ENCODE results near the gene PRKG1. TPM values are rescaled to one million over a fixed set of nuclear protein-coding genes. Genes with fewer than 3 reads are reported as not detected.

The PRKG1 gene
- total and polyA plus RNA-seq, 2 donors (not counting 1 experiment from before 2014, with no cell fraction given): not detected

DNA sequence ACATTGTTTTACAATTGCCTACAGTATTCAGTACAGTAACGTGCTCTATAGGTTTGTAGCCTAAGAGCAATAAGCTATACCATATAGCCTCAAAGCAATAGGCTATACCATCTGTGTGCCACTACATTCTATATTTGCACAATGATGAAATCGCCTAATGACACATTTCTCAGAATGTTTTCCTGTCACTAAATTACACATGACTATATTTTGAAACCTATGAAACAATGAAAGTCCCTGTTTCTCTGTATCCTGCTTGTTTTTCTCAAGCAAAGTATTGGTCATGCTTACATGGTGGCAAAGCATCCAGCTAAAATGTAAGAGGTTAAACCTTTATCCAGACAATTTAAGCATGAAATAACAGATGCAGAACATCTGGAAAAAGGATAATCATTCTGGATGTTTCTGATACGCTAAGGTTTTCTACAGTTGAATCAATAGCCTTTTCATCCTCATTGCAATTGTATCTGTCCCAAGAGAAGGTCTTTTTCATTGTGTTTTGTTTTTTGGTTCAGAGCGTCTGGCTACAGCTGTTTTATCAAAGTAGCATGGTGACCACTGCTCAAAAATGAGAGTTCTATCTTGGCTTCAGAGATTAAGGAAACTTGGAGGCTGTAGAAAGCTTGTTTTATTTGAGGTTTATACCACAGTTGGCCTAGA lies 543.4 kb downstream of the PRKG1 start:
- H3K4me1 ChIP-seq (ENCODE audit: control insufficient read depth in 2 of 2, insufficient read depth in 2 of 2, low read length in 2 of 2): no peaks in the 10 kb centered on the region
- ChIA-PET CTCF (no interaction called here), POLR2A (no interaction called here)
- no peaks in the 10 kb centered on the region for H3K27me3 ChIP-seq (replicated peaks in 1 of 4; ENCODE audit: control extremely low read depth in 1 of 4, control insufficient read depth in 3 of 4, insufficient read depth in 4 of 4, low read length in 3 of 4)
- no peak overlapping the region for H3K27ac Mint-ChIP-seq
- H3K27me3 Mint-ChIP-seq: no peaks in the 10 kb centered on the region
- H3K36me3 ChIP-seq (replicated peaks in 1 of 2; ENCODE audit: control extremely low read depth in 1 of 2, control insufficient read depth in 1 of 2, extremely low read depth in 1 of 2, insufficient read depth in 2 of 2, low read length in 1 of 2): no peaks in the 10 kb centered on the region
- peaks cover 5% of the 10 kb centered on the region for H3K9me3 Mint-ChIP-seq (ENCODE audit: insufficient read depth)
- DNase-seq: no peak
- no peaks in the 10 kb centered on the region for H3K79me2 ChIP-seq (ENCODE audit: control insufficient read depth, insufficient read depth, low read length)
- H3K4me2 ChIP-seq (replicated peaks; ENCODE audit: low read depth, low read length, poor library complexity, severe bottlenecking): no peak overlapping the region
- TF ChIP-seq CTCF (IDR thresholded peaks at IDR 0.05): no peak
- TF ChIP-seq EZH2 (IDR thresholded peaks at IDR 0.05; ENCODE audit: borderline replicate concordance, insufficient read depth, low read depth, low read length, poor library complexity, severe bottlenecking): no peak
- intact Hi-C loops (cut with micrococcal nuclease): no loop called here
- no peak overlapping the region for H3K4me3 ChIP-seq (ENCODE audit: control extremely low read depth in 1 of 5, extremely low read depth in 1 of 5, insufficient read depth in 1 of 5, low read depth in 2 of 5, low read length in 4 of 5)
- no peak overlapping the region for H3K9ac ChIP-seq (ENCODE audit: low read length)
- WGBS (ENCODE audit: insufficient coverage): 85% methylated on average over 2 of the region's 4 CpGs
- no peaks in the 10 kb centered on the region for H3K4me1 Mint-ChIP-seq
- H2AFZ ChIP-seq (ENCODE audit: insufficient read depth, low read depth, low read length, poor library complexity, severe bottlenecking): no peak overlapping the region
- ATAC-seq (ENCODE audit: low read depth): no peak
- peaks cover 0 to 9% (median 1%) of the 10 kb centered on the region in 3 donors for H3K9me3 ChIP-seq (ENCODE audit: control extremely low read depth in 1 of 3, control insufficient read depth in 2 of 3, insufficient read depth in 1 of 3, low read length in 2 of 3)
- H3K27ac ChIP-seq (ENCODE audit: low read length in 2 of 2): no peak overlapping the region
- H3K4me3 Mint-ChIP-seq: no peak overlapping the region
- no peaks in the 10 kb centered on the region for H4K20me1 ChIP-seq (ENCODE audit: control insufficient read depth, insufficient read depth, low read length, poor library complexity, severe bottlenecking)

DNA sequence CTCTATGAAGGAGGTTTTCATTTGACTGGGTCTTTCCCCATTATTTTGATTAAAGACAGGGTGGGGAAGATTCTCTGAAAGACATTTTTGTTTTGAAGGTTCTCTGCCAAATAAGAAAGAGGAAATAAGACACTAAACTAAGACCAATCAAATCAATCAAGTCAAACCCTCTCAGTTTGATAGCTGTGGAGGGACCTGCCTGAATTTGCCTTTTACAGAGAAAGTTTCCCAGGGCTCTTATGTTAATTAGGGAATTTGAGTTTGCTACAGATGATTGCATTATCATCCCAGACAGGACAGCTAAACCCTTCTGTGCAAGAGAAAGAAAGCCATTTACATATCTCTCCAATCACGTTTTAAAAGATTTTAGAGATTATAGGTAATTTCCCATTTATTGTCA lies 545.1 kb downstream of the PRKG1 start:
- no peak overlapping the region for H3K4me2 ChIP-seq (replicated peaks; ENCODE audit: low read depth, low read length, poor library complexity, severe bottlenecking)
- WGBS (ENCODE audit: insufficient coverage): no CpG with 5 or more reads among the region's 1 CpG
- H3K27me3 Mint-ChIP-seq: no peaks in the 10 kb centered on the region
- H3K4me3 Mint-ChIP-seq: no peak overlapping the region
- ChIA-PET CTCF (no interaction called here), POLR2A (no interaction called here)
- no peaks in the 10 kb centered on the region for H3K27me3 ChIP-seq (replicated peaks in 1 of 4; ENCODE audit: control extremely low read depth in 1 of 4, control insufficient read depth in 3 of 4, insufficient read depth in 4 of 4, low read length in 3 of 4)
- H3K27ac ChIP-seq (ENCODE audit: low read length in 2 of 2): no peak overlapping the region
- no peaks in the 10 kb centered on the region for H3K4me1 Mint-ChIP-seq
- no peaks in the 10 kb centered on the region for H3K79me2 ChIP-seq (ENCODE audit: control insufficient read depth, insufficient read depth, low read length)
- DNase-seq (no peak), ATAC-seq (ENCODE audit: low read depth) (no peak)
- TF ChIP-seq EZH2 (IDR thresholded peaks at IDR 0.05; ENCODE audit: borderline replicate concordance, insufficient read depth, low read depth, low read length, poor library complexity, severe bottlenecking) (no peak), CTCF (IDR thresholded peaks at IDR 0.05) (no peak)
- H2AFZ ChIP-seq (ENCODE audit: insufficient read depth, low read depth, low read length, poor library complexity, severe bottlenecking): no peak overlapping the region
- no peaks in the 10 kb centered on the region for H4K20me1 ChIP-seq (ENCODE audit: control insufficient read depth, insufficient read depth, low read length, poor library complexity, severe bottlenecking)
- no peak overlapping the region for H3K9ac ChIP-seq (ENCODE audit: low read length)
- no peak overlapping the region for H3K27ac Mint-ChIP-seq
- no peaks in the 10 kb centered on the region for H3K36me3 ChIP-seq (replicated peaks in 1 of 2; ENCODE audit: control extremely low read depth in 1 of 2, control insufficient read depth in 1 of 2, extremely low read depth in 1 of 2, insufficient read depth in 2 of 2, low read length in 1 of 2)
- H3K9me3 Mint-ChIP-seq (ENCODE audit: insufficient read depth): peaks cover 5% of the 10 kb centered on the region
- no peaks in the 10 kb centered on the region for H3K4me1 ChIP-seq (ENCODE audit: control insufficient read depth in 2 of 2, insufficient read depth in 2 of 2, low read length in 2 of 2)
- H3K4me3 ChIP-seq (ENCODE audit: control extremely low read depth in 1 of 5, extremely low read depth in 1 of 5, insufficient read depth in 1 of 5, low read depth in 2 of 5, low read length in 4 of 5): no peak overlapping the region
- intact Hi-C loops (cut with micrococcal nuclease): no loop called here
- H3K9me3 ChIP-seq (ENCODE audit: control extremely low read depth in 1 of 3, control insufficient read depth in 2 of 3, insufficient read depth in 1 of 3, low read length in 2 of 3): peaks cover 0 to 9% (median 1%) of the 10 kb centered on the region in 3 donors

Measured in B cell (primary cell).